Left ventricle myocardium inferior (tissue), 1 donor: Measurements from ENCODE around the gene KMT5C. TPM values are rescaled to one million over a fixed set of nuclear protein-coding genes. Genes with fewer than 3 reads are reported as not detected.

ENCODE experiments used
- DNase-seq: peaks from one replicate; pipeline ENCODE4 v3.0.0-alpha.2; 2020
- H3K27ac ChIP-seq: fragments of 200-600 bp; replicated peaks from 2 replicates; pipeline ENCODE4 v1.8.0; 2021
- H3K27me3 ChIP-seq: fragments of 200-600 bp; 2 replicates; pipeline ENCODE4 v1.8.0; 2021; ENCODE audit warnings: low read depth
- H3K36me3 ChIP-seq: fragments of 200-600 bp; 2 replicates; pipeline ENCODE4 v1.8.0; 2021
- H3K4me1 ChIP-seq: fragments of 200-600 bp; 2 replicates; pipeline ENCODE4 v1.8.0; 2021
- H3K4me3 ChIP-seq: fragments of 200-600 bp; 2 replicates; pipeline ENCODE4 v1.8.0; 2021; ENCODE audit warnings: mild to moderate bottlenecking, moderate library complexity
- H3K9me3 ChIP-seq: fragments of 200-600 bp; replicated peaks from 2 replicates; pipeline ENCODE4 v1.8.0; 2021
- CTCF ChIP-seq: fragments of 200-600 bp; IDR thresholded peaks from 2 replicates; pipeline ENCODE4 v1.8.0; 2021; ENCODE audit warnings: antibody characterized with exemption, mild to moderate bottlenecking, borderline replicate concordance
- intact Hi-C: fragments of 100-400 bp; cut with micrococcal nuclease; formaldehyde crosslinking; loops from one replicate; pipeline ENCODE4 v1.11.0; 2022
- total RNA-seq: library from RNA; stranded (reverse); fragmentation: NEBNext Ultra II Directional; extraction: Animal tissue kit (Norgen Biotek cat#: 25700); gene quantifications from one replicate; pipeline ENCODE4 v1.2.1, GENCODE V29; 2021
- donor health status: DM: no; HTN: yes; CAD: no; lungs with severe emphysema.

The KMT5C gene
- total RNA-seq, 1 donor from 2014 or later = 5.1 TPM

GRCh38 chr19:55360902-55361301 lies 21.2 kb downstream of the KMT5C start:
- DNase-seq = no peak
- no peak for TF ChIP-seq CTCF
- intact Hi-C loops = no loop called here
- Histone ChIP-seq H3K27ac (no peak overlapping the region), H3K4me1 (no peaks in the 10 kb centered on the region), H3K27me3 (peaks cover 70% of the 10 kb centered on the region), H3K4me3 (no peak overlapping the region), H3K9me3 (no peaks in the 10 kb centered on the region), H3K36me3 (no peaks in the 10 kb centered on the region)

GRCh38 chr19:55362174-55362989 lies 22.7 kb downstream of the KMT5C start:
- Histone ChIP-seq H3K4me3 (no peak overlapping the region), H3K9me3 (no peaks in the 10 kb centered on the region), H3K27ac (no peak overlapping the region), H3K4me1 (no peaks in the 10 kb centered on the region), H3K27me3 (peaks cover 70% of the 10 kb centered on the region), H3K36me3 (no peaks in the 10 kb centered on the region)
- no peak for TF ChIP-seq CTCF
- intact Hi-C loops = no loop called here
- DNase-seq = no peak

- Histone ChIP-seq H3K27ac (no peak within 1 kb of the TSS), H3K9me3 (no peaks in the 10 kb centered on the region), H3K27me3 (peaks cover 71% of the 10 kb centered on the region), H3K4me1 (no peaks in the 10 kb centered on the region), H3K4me3 (no peak within 1 kb of the TSS), H3K36me3 (no peaks in the 10 kb centered on the region)
- intact Hi-C loops = no loop called here
- no peak for TF ChIP-seq CTCF
- DNase-seq = no peak
These were observed 23.5 kb downstream of the KMT5C start, which contains the start of gene GARIN5B for GRCh38 chr19:55362990-55363716. Gene GARIN5B (minus strand): TSS chr19:55363260. CDS start chr19:55363066, 194 bp downstream.

- no peak for DNase-seq
- H3K4me1 ChIP-seq = peaks cover 16% of the 10 kb centered on the region
- peaks cover 75% of the 10 kb centered on the region for H3K27me3 ChIP-seq
- intact Hi-C loops = no loop called here
- no peak overlapping the region for H3K4me3 ChIP-seq
- no peaks in the 10 kb centered on the region for H3K36me3 ChIP-seq
- no peaks in the 10 kb centered on the region for H3K9me3 ChIP-seq
- no peak overlapping the region for H3K27ac ChIP-seq
- TF ChIP-seq CTCF = no peak
These were observed 25.6 kb downstream of the KMT5C start for GRCh38 chr19:55365245-55365644.

- peaks cover 17% of the 10 kb centered on the region for H3K4me1 ChIP-seq
- H3K36me3 ChIP-seq = no peaks in the 10 kb centered on the region
- peaks cover 82% of the 10 kb centered on the region for H3K27me3 ChIP-seq
- no peak overlapping the region for H3K4me3 ChIP-seq
- intact Hi-C loops = no loop called here
- DNase-seq = no peak
- no peak for TF ChIP-seq CTCF
- H3K9me3 ChIP-seq = no peaks in the 10 kb centered on the region
- H3K27ac ChIP-seq = no peak overlapping the region
These were observed 26.3 kb downstream of the KMT5C start for GRCh38 chr19:55365964-55366363.
